ENCODE data around the gene KRT73. TPM values are rescaled to one million over a fixed set of nuclear protein-coding genes. Genes with fewer than 3 reads are reported as not detected.

Gene KRT73
- 0.51 TPM in 1 of 2 replicates, not detected in the other for total RNA-seq (2014; rRNA removed; shearing (Covaris generic); ENCODE audit: low replicate concordance)

- in situ Hi-C loops (cut with HindIII; ENCODE audit: low pct_unique_long_range_greater_than_20kb, low sequenced_read_pairs) = no loop called here
These were observed at the start of gene KRT73 for GRCh38 chr12:52618216-52618615. Gene KRT73 (minus strand): TSS chr12:52618559. CDS start chr12:52618524, 35 bp downstream.

GRCh38 chr12:52667931-52668330 is 49.6 kb upstream of the KRT73 start:
- no peak for DNase-seq (ENCODE audit: low read depth)
- in situ Hi-C loops (cut with HindIII; ENCODE audit: low pct_unique_long_range_greater_than_20kb, low sequenced_read_pairs) = no loop called here

More at GRCh38 chr12:52618216-52618615, at the start of gene KRT73:
- no peak for DNase-seq (ENCODE audit: low read depth)

- in situ Hi-C loops (cut with HindIII; ENCODE audit: low pct_unique_long_range_greater_than_20kb, low sequenced_read_pairs) = no loop called here
- no peak for DNase-seq (ENCODE audit: low read depth)
These were observed 49.1 kb upstream of the KRT73 start for GRCh38 chr12:52667509-52667908.

GRCh38 chr12:52666471-52666870 is 48.1 kb upstream of the KRT73 start:
- in situ Hi-C loops (cut with HindIII; ENCODE audit: low pct_unique_long_range_greater_than_20kb, low sequenced_read_pairs) = no loop called here

GRCh38 chr12:52663420-52663819 is 45.1 kb upstream of the KRT73 start:
- DNase-seq (ENCODE audit: low read depth) = no peak
- in situ Hi-C loops (cut with HindIII; ENCODE audit: low pct_unique_long_range_greater_than_20kb, low sequenced_read_pairs) = no loop called here

More at GRCh38 chr12:52666471-52666870, 48.1 kb upstream of the KRT73 start:
- DNase-seq (ENCODE audit: low read depth) = no peak

GRCh38 chr12:52662918-52663229 is 44.5 kb upstream of the KRT73 start:
- in situ Hi-C loops (cut with HindIII; ENCODE audit: low pct_unique_long_range_greater_than_20kb, low sequenced_read_pairs) = no loop called here
- DNase-seq (ENCODE audit: low read depth) = no peak

GRCh38 chr12:52662093-52662917 is 43.9 kb upstream of the KRT73 start:
- in situ Hi-C loops (cut with HindIII; ENCODE audit: low pct_unique_long_range_greater_than_20kb, low sequenced_read_pairs) = no loop called here
- no peak for DNase-seq (ENCODE audit: low read depth)

GRCh38 chr12:52661668-52662067 is 43.3 kb upstream of the KRT73 start:
- DNase-seq (ENCODE audit: low read depth) = no peak
- in situ Hi-C loops (cut with HindIII; ENCODE audit: low pct_unique_long_range_greater_than_20kb, low sequenced_read_pairs) = no loop called here

GRCh38 chr12:52660934-52661499 is 42.7 kb upstream of the KRT73 start:
- in situ Hi-C loops (cut with HindIII; ENCODE audit: low pct_unique_long_range_greater_than_20kb, low sequenced_read_pairs) = no loop called here

GRCh38 chr12:52659951-52660350 is 41.6 kb upstream of the KRT73 start:
- in situ Hi-C loops (cut with HindIII; ENCODE audit: low pct_unique_long_range_greater_than_20kb, low sequenced_read_pairs) = no loop called here
- no peak for DNase-seq (ENCODE audit: low read depth)

More at GRCh38 chr12:52660934-52661499, 42.7 kb upstream of the KRT73 start:
- no peak for DNase-seq (ENCODE audit: low read depth)

GRCh38 chr12:52659395-52659794 is 41.0 kb upstream of the KRT73 start:
- in situ Hi-C loops (cut with HindIII; ENCODE audit: low pct_unique_long_range_greater_than_20kb, low sequenced_read_pairs) = no loop called here
- no peak for DNase-seq (ENCODE audit: low read depth)

- DNase-seq (ENCODE audit: low read depth) = no peak
- in situ Hi-C loops (cut with HindIII; ENCODE audit: low pct_unique_long_range_greater_than_20kb, low sequenced_read_pairs) = no loop called here
These were observed 39.8 kb upstream of the KRT73 start for GRCh38 chr12:52658196-52658595.

GRCh38 chr12:52657250-52657902 is 39.0 kb upstream of the KRT73 start:
- in situ Hi-C loops (cut with HindIII; ENCODE audit: low pct_unique_long_range_greater_than_20kb, low sequenced_read_pairs) = no loop called here
- DNase-seq (ENCODE audit: low read depth) = no peak

GRCh38 chr12:52656616-52657015 is 38.3 kb upstream of the KRT73 start:
- in situ Hi-C loops (cut with HindIII; ENCODE audit: low pct_unique_long_range_greater_than_20kb, low sequenced_read_pairs) = no loop called here
- DNase-seq (ENCODE audit: low read depth) = no peak

GRCh38 chr12:52655720-52656124 is 37.4 kb upstream of the KRT73 start:
- DNase-seq (ENCODE audit: low read depth) = no peak
- in situ Hi-C loops (cut with HindIII; ENCODE audit: low pct_unique_long_range_greater_than_20kb, low sequenced_read_pairs) = no loop called here

- in situ Hi-C loops (cut with HindIII; ENCODE audit: low pct_unique_long_range_greater_than_20kb, low sequenced_read_pairs) = no loop called here
- DNase-seq (ENCODE audit: low read depth) = no peak
These were observed 36.9 kb upstream of the KRT73 start for GRCh38 chr12:52655251-52655650.

GRCh38 chr12:52651726-52652261 is 33.4 kb upstream of the KRT73 start, which contains the start of gene KRT2:
Gene KRT2 (minus strand): TSS chr12:52652211. CDS start chr12:52652142, 69 bp downstream.
- no peak for DNase-seq (ENCODE audit: low read depth)

GRCh38 chr12:52650520-52651081 is 32.2 kb upstream of the KRT73 start:
- DNase-seq (ENCODE audit: low read depth) = peak; percentile 61
- in situ Hi-C loops (cut with HindIII; ENCODE audit: low pct_unique_long_range_greater_than_20kb, low sequenced_read_pairs) = no loop called here

More at GRCh38 chr12:52651726-52652261, 33.4 kb upstream of the KRT73 start, which contains the start of gene KRT2:
- in situ Hi-C loops (cut with HindIII; ENCODE audit: low pct_unique_long_range_greater_than_20kb, low sequenced_read_pairs) = no loop called here

Measured in Caki2 (cell line).